CD4-positive, alpha-beta T cell treated with Interleukin-6 for 4 hours (primary cell): Measurements from ENCODE around the gene CCDC116.
A peak's percentile ranks its signal among the peaks of the same experiment; 100 is the strongest.
"Not testable (repeated sequence)": the region's sequence is repeated elsewhere in the genome, so short reads cannot be mapped to it uniquely, and the experiment has no call there.

Experiments
- DNase-seq: peaks from one replicate; pipeline ENCODE4 v3.0.0-alpha.2; 2020; ENCODE audit warnings: mixed read lengths

Gene CCDC116

GRCh38 chr22:21633481-21633880 lies 921 bp downstream of the CCDC116 start:
- no peak for DNase-seq

DNA sequence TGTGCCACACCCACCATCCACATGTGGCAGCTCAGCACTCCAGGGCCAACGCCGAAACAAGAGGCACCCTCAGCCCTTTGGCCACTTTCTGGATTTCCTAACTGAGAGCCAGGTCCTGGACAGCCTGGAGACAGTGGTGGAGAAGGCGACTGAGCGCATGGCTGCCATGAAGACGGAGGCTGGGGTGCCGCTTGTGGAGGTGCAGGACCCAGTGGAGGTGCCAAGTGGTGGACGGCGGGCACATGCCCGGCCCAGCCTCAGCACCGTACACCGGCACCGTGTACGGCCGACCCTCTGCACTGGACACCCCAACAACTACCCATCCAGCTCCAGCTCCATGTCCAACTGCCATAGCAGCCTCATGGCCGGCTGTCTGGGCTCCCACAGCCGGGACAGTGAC lies 1.5 kb downstream of the CCDC116 start:
- DNase-seq, result no peak

DNA sequence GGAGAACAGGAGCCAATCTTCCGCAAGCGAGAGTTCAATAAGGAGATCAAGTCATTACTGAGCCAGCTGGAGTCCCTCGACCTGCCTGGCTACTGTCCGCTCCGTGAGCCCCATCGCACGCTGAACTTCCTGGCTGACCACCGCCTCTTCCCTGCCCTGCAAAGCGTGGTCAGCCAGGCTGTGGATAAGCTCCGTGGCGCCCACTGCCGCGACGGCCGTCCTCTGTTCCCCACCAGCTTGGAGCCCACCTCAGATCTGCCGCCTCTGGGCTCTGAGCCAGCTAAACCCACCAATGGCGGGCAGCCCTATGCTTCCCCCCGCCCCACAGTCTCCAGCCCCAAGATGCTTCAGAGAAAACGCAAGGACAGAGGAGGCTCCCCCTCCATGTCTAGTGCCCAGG lies 2.3 kb downstream of the CCDC116 start:
- no peak for DNase-seq

GRCh38 chr22:21635771-21636510 lies 3.4 kb downstream of the CCDC116 start:
- no peak for DNase-seq

- DNase-seq, result no peak
Measured at GRCh38 chr22:21636629-21637218, 4.2 kb downstream of the CCDC116 start.

DNA sequence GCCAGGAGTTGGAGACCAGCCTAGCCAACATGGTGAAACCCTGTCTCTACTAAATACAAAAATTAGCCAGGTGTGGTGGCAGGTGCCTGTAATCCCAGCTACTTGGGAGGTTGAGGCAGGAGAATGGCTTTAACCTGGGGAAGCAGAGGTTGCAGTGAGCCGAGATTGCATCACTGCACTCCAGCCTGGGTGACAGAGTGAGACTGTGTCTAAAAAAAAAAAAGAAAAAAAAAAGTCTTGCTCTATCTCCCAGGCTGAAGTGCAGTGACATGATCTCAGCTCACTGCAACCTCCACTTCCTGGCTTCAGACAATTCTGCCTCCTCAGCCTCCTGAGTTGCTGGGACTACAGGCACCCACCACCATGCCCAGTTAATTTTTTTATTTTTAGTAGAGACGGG lies 4.9 kb downstream of the CCDC116 start:
- DNase-seq, result not testable (repeated sequence)

DNA sequence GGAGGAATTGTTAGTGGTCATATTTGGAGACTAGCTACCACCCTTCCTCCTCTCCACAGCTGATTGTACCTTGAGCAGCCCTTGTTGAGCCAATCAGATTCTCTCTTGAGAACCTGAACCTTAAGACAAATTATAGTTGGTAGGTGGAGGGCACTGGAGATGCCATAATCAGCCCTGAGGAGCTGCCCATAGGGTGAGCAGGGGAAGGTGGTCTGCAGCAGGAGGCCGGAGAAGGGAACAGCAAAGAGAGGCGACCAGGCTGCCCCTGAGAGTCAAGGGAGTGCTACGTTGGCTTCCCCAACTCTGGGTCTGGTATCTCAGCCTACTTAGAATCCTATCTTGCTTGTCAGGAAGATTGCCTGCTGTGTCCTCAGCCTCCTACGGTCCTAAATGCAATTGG lies 6.8 kb downstream of the CCDC116 start:
- no peak for DNase-seq

- no peak for DNase-seq
Measured at GRCh38 chr22:21640810-21641209, 8.2 kb downstream of the CCDC116 start.

DNA sequence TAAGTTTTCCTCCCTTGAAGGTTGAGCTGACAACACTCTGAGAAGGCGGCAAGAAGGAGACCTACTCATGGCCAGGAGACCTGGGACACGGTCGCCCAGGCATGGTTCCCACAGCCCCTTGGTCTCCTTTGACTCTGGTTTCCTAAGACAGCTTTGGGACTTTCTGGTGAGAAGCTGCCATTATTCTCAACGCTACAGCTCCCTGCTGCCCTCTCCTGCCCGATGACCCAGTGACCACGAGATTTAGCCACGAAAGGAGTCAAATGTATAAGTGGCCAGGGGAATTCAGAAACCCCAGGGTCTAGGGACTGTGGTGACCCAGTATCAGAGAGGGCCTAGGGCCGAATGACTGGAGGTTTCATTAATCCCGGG lies 8.8 kb downstream of the CCDC116 start:
- DNase-seq, result no peak

DNA sequence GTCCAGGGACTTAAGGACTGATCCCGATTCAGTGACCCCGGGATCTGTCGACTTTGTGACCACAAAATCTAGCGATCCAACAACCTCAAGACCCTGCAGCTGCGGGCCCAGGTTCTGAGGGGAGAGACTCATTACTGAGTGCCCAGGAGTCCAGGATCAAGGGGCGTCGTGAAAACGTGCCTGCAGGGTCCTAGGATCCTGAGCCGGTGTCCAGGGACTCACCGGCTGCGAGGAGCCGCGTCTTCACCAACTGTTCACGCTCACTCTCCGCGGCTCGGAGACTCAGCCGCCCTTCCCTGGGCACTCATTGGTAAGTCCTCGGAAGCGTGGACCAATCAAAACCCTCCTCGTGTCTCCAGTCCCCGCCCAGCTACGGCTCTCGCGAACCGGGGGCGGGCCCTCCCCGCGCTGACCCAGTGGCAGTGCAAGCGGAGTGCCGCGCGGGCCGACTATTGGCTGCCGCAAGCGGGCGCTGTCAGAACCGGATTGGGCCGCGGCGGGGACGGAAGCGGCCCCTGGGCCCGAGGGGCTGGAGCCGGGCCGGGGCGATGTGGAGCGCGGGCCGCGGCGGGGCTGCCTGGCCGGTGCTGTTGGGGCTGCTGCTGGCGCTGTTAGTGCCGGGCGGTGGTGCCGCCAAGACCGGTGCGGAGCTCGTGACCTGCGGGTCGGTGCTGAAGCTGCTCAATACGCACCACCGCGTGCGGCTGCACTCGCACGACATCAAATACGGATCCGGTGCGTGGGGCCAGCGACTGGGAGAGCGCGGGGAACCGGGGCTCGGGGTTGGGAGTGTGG lies 9.4 kb downstream of the CCDC116 start, which contains the start of gene SDF2L1:
TSS of gene SDF2L1 (plus strand) at position 514 of the 795 bp plus-strand sequence. CDS start at position 549, 35 bp downstream.
- peak; percentile 98 for DNase-seq

DNA sequence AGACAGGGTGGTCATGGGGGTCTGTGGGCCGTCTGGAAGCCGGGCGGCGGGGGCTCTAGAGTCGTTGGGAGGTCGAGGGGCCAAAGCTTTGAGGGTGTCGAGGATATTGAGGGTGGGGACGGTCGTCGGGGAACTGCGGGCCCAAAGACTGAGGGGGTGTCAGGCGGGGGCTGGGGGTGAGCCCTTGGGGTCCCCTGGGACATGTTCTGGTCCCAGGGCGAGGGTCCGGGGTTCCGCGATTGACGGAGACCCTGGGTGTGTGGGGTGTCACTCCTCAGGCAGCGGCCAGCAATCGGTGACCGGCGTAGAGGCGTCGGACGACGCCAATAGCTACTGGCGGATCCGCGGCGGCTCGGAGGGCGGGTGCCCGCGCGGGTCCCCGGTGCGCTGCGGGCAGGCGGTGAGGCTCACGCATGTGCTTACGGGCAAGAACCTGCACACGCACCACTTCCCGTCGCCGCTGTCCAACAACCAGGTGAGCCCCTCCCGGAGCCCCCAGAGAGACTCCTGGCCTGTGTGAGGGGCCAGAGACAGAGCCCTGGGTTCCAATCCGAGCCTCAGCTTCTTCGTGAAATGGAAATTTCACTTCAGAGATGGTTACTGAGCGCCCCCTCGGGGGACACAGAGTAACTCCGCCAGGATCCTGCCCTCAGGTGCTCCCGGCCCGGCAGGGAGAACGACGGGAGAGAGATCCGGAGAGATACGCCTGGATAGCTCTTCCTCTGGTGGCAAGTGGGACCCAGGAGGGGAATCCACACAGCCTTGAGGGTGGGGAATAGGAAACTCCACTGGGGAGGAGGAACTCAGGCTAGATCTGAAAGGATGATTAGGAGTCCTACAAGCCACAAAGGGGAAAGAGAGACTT lies 10.3 kb downstream of the CCDC116 start:
- DNase-seq, result peak; percentile 72

GRCh38 chr22:21643533-21644357 lies 11.2 kb downstream of the CCDC116 start:
- DNase-seq, result no peak

DNA sequence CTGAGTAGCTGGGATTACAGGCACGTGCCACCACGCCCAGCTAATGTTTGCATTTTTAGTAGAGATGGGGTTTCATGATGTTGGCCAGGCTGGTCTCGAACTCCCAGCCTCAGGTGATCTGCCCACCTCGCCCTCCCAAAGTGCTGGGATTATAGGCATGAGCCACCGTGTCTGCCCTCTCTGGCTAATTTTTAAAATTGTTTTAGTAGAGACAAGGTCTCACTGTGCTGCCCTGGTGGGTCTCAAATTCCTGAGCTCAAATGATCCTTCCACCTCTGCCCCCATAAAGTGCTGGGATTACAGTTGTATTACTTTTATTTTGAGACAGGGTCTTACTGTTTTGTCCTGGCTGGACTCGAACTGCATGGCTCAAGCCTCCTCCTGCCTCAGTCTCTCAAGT lies 13.0 kb downstream of the CCDC116 start:
- DNase-seq, result not testable (repeated sequence)

- peak; percentile 83 for DNase-seq
Measured at GRCh38 chr22:21646608-21647590, 14.3 kb downstream of the CCDC116 start.

GRCh38 chr22:21650280-21650679 lies 17.7 kb downstream of the CCDC116 start:
- DNase-seq, result no peak

DNA sequence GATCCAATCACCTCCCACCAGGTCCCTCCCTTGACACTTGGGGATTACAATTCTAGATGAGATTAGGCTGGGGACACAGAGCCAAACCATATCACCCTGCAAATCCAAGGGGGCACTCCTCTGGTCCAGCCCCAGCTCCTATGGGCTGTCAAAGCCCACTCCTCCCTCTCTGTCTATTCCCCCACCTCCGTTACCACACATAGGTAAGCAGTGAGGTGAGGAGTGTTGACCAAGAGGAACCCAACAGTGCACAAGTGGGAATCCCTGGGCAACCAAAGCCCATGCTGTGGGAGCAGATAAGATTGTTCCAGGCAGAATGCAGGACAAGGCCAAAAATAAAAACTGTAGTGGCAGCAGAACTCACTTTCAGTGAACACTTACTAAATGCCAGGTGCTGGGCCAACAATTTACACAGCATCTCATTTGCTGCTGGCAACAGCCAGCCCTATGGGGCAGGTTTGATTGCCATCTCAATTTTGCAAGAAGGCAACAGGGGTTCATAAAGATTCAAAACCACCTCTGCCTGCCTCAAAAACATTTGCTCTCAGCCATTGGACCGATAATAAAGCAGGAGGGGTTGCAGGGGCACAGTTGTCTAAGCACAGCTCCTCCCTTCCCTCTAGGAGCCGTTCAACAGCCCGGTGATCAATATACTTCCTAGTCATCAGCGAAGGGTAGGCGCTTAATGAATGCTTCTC lies 18.4 kb downstream of the CCDC116 start:
- no peak for DNase-seq

- no peak for DNase-seq
Measured at GRCh38 chr22:21651521-21652009, 19.0 kb downstream of the CCDC116 start.

- DNase-seq, result peak; percentile 87
Measured at GRCh38 chr22:21652010-21652546, 19.5 kb downstream of the CCDC116 start.
